DND-41 (cell line): ENCODE measurements around the gene RNF212B.

Source experiments
- ATAC-seq: fragments of 200-7000 bp; cut with Tn5 transposase; 3 replicates; pipeline ENCODE4 v1.9.1; 2021; ENCODE audit warnings: low read depth; ENCODE audit not compliant: insufficient read depth
- DNase-seq: peaks from one replicate; pipeline ENCODE4 v3.0.0-alpha.2; 2020
- H2AFZ ChIP-seq: 2 replicates; pipeline ENCODE4 v1.6.0; 2012; ENCODE audit warnings: low read depth, low read length
- H3K27ac ChIP-seq: 2 replicates; pipeline ENCODE4 v1.5.1; 2012; ENCODE audit warnings: low read length, inconsistent platforms
- H3K27me3 ChIP-seq: fragments of 200-600 bp; sonication (generic); 2 replicates; pipeline ENCODE4 v1.6.0; 2012; ENCODE audit warnings: low read length, mild to moderate bottlenecking, inconsistent platforms; ENCODE audit not compliant: insufficient read depth, poor library complexity
- H3K36me3 ChIP-seq: 2 replicates; pipeline ENCODE4 v1.5.1; 2012; ENCODE audit warnings: low read length, inconsistent platforms; ENCODE audit not compliant: insufficient read depth
- H3K4me1 ChIP-seq: 2 replicates; pipeline ENCODE4 v1.5.1; 2012; ENCODE audit warnings: mild to moderate bottlenecking, low read length; ENCODE audit not compliant: insufficient read depth
- H3K4me2 ChIP-seq: 2 replicates; pipeline ENCODE4 v1.6.0; 2012; ENCODE audit warnings: mild to moderate bottlenecking, moderate library complexity, low read length, inconsistent platforms; ENCODE audit not compliant: insufficient read depth
- H3K4me3 ChIP-seq, 2 experiments: fragments of 200-600 bp in 1 of 2; shearing (Covaris generic) in 1 of 2; 2 replicates each; pipeline ENCODE4 v1.5.1; 2012 to 2016; ENCODE audit warnings: inconsistent platforms in 2 of 2, low read length in 2 of 2, mild to moderate bottlenecking in 2 of 2, low read depth in 1 of 2, moderate library complexity in 1 of 2
- H3K79me2 ChIP-seq: 2 replicates; pipeline ENCODE4 v1.6.0; 2012; ENCODE audit warnings: low read length, inconsistent platforms; ENCODE audit not compliant: insufficient read depth
- H3K9ac ChIP-seq: 2 replicates; pipeline ENCODE4 v1.6.0; 2012; ENCODE audit warnings: low read depth, mild to moderate bottlenecking, inconsistent platforms, low read length, moderate library complexity
- H3K9me3 ChIP-seq: 2 replicates; pipeline ENCODE4 v1.5.1; 2012; ENCODE audit warnings: low read length, moderate library complexity, mild to moderate bottlenecking, inconsistent platforms; ENCODE audit not compliant: insufficient read depth, severe bottlenecking
- H4K20me1 ChIP-seq: 2 replicates; pipeline ENCODE4 v1.6.0; 2012; ENCODE audit warnings: low read length; ENCODE audit not compliant: insufficient read depth
- EZH2 ChIP-seq: IDR thresholded peaks from 3 replicates; pipeline ENCODE4 v1.6.1; 2012; ENCODE audit warnings: borderline replicate concordance, low read depth, mild to moderate bottlenecking, moderate library complexity, low read length, inconsistent platforms; ENCODE audit not compliant: severe bottlenecking
- TF ChIP-seq, protein P1 (sequence below): IDR thresholded peaks from 2 replicates; pipeline ENCODE4 v1.5.1; 2012; ENCODE audit warnings: borderline replicate concordance, low read length, moderate library complexity, mild to moderate bottlenecking; ENCODE audit not compliant: poor library complexity, severe bottlenecking; ENCODE audit errors: extremely low read depth

Gene RNF212B

DNA sequence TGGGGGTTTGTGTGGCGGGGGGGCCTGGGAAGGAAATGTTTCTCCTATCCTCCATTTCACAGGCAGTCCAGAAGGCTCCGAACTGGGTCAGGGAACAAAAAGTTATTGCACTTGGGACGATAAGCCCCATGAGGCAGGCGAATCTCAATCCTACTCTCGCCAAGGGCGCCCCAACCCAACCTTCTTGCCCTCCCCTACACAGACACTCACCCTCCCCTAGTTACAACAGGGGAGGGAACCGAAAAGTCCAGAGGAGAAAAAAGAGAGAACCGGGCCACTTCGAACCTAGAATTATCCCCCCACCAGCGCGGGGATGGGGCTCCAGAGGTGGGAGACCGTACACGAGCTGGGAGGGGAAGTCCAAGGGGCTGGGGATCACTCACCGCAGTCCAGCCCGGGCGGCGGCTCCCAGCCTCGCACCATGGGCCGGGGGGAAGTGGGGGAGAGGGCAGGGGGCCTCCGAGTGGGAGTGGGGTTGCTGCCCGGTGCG is 47.8 kb downstream of the RNF212B start:
- Histone ChIP-seq H3K4me2 (peak overlapping the region; percentile 83), H3K4me1 (peaks cover 24% of the 10 kb centered on the region), H3K9ac (peak overlapping the region; percentile 74), H3K9me3 (no peaks in the 10 kb centered on the region), H3K4me3 (peak overlapping the region; percentile 82 to 84), H3K36me3 (no peaks in the 10 kb centered on the region; the same call in 1 of the 2 replicates), H2AFZ (peak overlapping the region; percentile 76), H4K20me1 (no peaks in the 10 kb centered on the region), H3K27me3 (no peaks in the 10 kb centered on the region), H3K79me2 (peaks cover 23% of the 10 kb centered on the region), H3K27ac (peak overlapping the region; percentile 76)
- DNase-seq, result peak; percentile 31
- ATAC-seq, result peak; percentile 38
- no peak for TF ChIP-seq EZH2
- TF ChIP-seq, protein P1, sequence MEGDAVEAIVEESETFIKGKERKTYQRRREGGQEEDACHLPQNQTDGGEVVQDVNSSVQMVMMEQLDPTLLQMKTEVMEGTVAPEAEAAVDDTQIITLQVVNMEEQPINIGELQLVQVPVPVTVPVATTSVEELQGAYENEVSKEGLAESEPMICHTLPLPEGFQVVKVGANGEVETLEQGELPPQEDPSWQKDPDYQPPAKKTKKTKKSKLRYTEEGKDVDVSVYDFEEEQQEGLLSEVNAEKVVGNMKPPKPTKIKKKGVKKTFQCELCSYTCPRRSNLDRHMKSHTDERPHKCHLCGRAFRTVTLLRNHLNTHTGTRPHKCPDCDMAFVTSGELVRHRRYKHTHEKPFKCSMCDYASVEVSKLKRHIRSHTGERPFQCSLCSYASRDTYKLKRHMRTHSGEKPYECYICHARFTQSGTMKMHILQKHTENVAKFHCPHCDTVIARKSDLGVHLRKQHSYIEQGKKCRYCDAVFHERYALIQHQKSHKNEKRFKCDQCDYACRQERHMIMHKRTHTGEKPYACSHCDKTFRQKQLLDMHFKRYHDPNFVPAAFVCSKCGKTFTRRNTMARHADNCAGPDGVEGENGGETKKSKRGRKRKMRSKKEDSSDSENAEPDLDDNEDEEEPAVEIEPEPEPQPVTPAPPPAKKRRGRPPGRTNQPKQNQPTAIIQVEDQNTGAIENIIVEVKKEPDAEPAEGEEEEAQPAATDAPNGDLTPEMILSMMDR, result no peak

DNA sequence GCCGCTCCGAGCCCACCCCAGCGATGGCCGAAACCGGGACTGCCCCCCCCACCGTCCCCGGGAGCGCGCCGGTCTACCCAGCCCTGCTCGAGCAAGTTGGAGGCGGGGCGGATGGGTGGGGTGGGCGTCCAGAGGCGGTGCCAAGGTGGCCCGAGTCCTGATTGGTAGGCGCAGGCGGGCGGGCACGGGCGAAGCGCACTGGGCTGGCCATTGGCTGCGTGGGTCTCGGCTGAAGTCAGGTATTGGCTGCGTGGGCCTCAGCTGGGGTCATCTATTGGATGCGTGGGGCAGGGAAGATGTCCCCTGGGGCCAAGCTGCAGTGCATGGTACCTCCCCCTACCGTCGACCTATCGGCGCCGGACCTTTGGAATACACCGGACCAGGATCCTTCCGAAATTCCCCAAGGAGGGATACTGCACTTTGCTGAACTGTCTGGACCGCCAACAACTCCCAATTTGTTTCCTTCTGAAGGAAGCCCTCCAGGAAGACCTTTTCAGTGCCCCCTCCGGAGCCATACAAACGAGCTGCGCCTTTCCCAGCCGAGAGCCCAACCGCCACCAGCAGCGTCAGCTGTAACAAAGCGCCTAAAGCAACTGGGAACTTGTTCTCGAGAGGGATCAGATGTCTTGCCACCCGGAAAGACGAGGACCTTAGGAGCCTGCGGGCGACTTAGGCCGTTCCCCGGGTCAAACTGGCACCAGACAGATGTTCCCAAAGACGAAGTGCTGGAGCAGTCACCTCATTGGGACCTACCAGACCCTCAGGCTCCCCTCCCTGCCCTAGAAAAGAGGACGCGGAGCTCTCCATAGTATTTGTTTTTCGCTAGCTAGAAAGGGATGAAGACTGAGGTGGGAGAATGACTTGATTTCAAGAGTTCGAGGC is 48.5 kb downstream of the RNF212B start, which contains the start of gene HOMEZ:
Gene HOMEZ (minus strand): TSS at position 113 of the 882 bp plus-strand sequence. CDS start 180 bp downstream, outside the sequence.
- TF ChIP-seq, protein P1, result peak; percentile 20
- TF ChIP-seq EZH2, result no peak

DNA sequence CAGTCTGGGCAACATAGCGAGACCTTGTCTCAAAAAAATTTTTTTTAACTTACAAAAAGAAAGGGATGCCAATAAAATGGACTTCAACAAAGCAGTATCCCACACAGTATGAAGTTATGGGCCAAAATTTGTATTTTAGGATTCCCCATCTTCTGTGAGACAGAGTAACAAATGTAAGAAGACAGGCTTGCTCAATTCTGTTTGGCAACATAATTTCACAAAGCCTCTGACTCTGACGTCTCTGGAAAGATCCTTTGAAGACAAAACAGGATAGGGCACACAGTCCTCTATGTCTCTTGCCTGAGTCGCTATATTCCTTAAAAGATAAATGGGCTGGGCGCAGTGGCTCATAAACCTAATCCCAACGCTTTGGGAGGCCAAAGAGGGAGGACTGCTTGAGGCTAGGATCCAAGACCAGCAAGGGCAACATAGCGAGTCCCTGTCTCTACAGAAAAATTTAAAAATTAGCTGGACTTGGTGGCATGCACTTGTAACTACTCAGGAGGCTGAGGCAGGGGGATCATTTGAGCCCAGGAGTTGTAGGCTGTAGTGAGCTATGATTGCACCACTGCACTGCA is 49.3 kb downstream of the RNF212B start:
- Histone ChIP-seq H2AFZ (peak overlapping the region; percentile 90), H4K20me1 (no peaks in the 10 kb centered on the region), H3K9me3 (no peaks in the 10 kb centered on the region), H3K79me2 (peaks cover 23% of the 10 kb centered on the region), H3K36me3 (no peaks in the 10 kb centered on the region; the same call in 1 of the 2 replicates), H3K4me1 (peaks cover 24% of the 10 kb centered on the region), H3K9ac (peak overlapping the region; percentile 74), H3K27ac (peak overlapping the region; percentile 87), H3K4me2 (peak overlapping the region; percentile 83), H3K27me3 (no peaks in the 10 kb centered on the region), H3K4me3 (peak overlapping the region; percentile 46 to 84)
- TF ChIP-seq, protein P1, result no peak
- TF ChIP-seq EZH2, result no peak
- DNase-seq, result no peak
- no peak for ATAC-seq

More for the DNA sequence above, 48.5 kb downstream of the RNF212B start, which contains the start of gene HOMEZ:
- peaks cover 23% of the 10 kb centered on the region for H3K79me2 ChIP-seq
- H3K27me3 ChIP-seq, result no peaks in the 10 kb centered on the region
- no peaks in the 10 kb centered on the region for H3K9me3 ChIP-seq
- DNase-seq (peak; percentile 99), ATAC-seq (peak; percentile 97)
- no peaks in the 10 kb centered on the region for H4K20me1 ChIP-seq
- no peaks in the 10 kb centered on the region; the same call in 1 of the 2 replicates for H3K36me3 ChIP-seq
- peak within 1 kb of the TSS; percentile 90 for H2AFZ ChIP-seq
- H3K4me3 ChIP-seq, result peak within 1 kb of the TSS; percentile 82 to 84
- H3K27ac ChIP-seq, result peak within 1 kb of the TSS; percentile 87
- peaks cover 24% of the 10 kb centered on the region for H3K4me1 ChIP-seq
- H3K4me2 ChIP-seq, result peak within 1 kb of the TSS; percentile 83
- H3K9ac ChIP-seq, result peak within 1 kb of the TSS; percentile 74
